H54 (cell line): ENCODE measurements around the gene TBC1D17.
A peak's percentile ranks its signal among the peaks of the same experiment; 100 is the strongest.
"Not testable (repeated sequence)": the region's sequence is repeated elsewhere in the genome, so short reads cannot be mapped to it uniquely, and the experiment has no call there.

Source experiments
- DNase-seq: peaks from one replicate; pipeline ENCODE4 v3.0.0; 2011; ENCODE audit warnings: low spot score, mixed read lengths; ENCODE audit not compliant: insufficient read length
- FAIRE-seq: peaks from 3 replicates; lab custom pipeline; 2011; peaks lifted over from hg19 to GRCh38; lab: Jason Lieb, UNC
- POLR2A ChIP-seq: IDR thresholded peaks from 2 replicates; pipeline ENCODE4 v1.6.1; 2011; ENCODE audit warnings: low read depth, mild to moderate bottlenecking, low read length

Gene TBC1D17

GRCh38 chr19:49915271-49915670, 37.8 kb downstream of the TBC1D17 start:
- DNase-seq = no peak
- TF ChIP-seq POLR2A = no peak
- FAIRE-seq = no peak

- no peak for TF ChIP-seq POLR2A
- DNase-seq (no peak), FAIRE-seq (no peak)
Observed at GRCh38 chr19:49916839-49917733, 39.6 kb downstream of the TBC1D17 start.

GRCh38 chr19:49918089-49918488, 40.6 kb downstream of the TBC1D17 start:
- FAIRE-seq (no peak), DNase-seq (no peak)
- TF ChIP-seq POLR2A = no peak

GRCh38 chr19:49920624-49921363, 43.3 kb downstream of the TBC1D17 start:
- no peak for TF ChIP-seq POLR2A
- FAIRE-seq (no peak), DNase-seq (no peak)

GRCh38 chr19:49921871-49922795, 44.6 kb downstream of the TBC1D17 start:
- FAIRE-seq = no peak
- no peak for TF ChIP-seq POLR2A
- DNase-seq = peak; percentile 73

- DNase-seq (no peak), FAIRE-seq (no peak)
- no peak for TF ChIP-seq POLR2A
Observed at GRCh38 chr19:49923055-49924003, 45.8 kb downstream of the TBC1D17 start.

- FAIRE-seq (no peak), DNase-seq (no peak)
- no peak for TF ChIP-seq POLR2A
Observed at GRCh38 chr19:49924004-49924880, 46.7 kb downstream of the TBC1D17 start.

GRCh38 chr19:49924881-49925210, 47.3 kb downstream of the TBC1D17 start:
- FAIRE-seq, DNase-seq: not testable (repeated sequence)

GRCh38 chr19:49925486-49925885, 48.0 kb downstream of the TBC1D17 start:
- DNase-seq (no peak), FAIRE-seq (no peak)
- no peak for TF ChIP-seq POLR2A

GRCh38 chr19:49926515-49926914, 49.0 kb downstream of the TBC1D17 start:
- TF ChIP-seq POLR2A = no peak
- FAIRE-seq = no peak
- no peak for DNase-seq

GRCh38 chr19:49927526-49928264, 50.2 kb downstream of the TBC1D17 start:
- DNase-seq = no peak
- no peak for FAIRE-seq
- TF ChIP-seq POLR2A = no peak
